Neutrophil (primary cell): Measurements from ENCODE around the gene SPG7.
"Not testable (repeated sequence)": the region's sequence is repeated elsewhere in the genome, so short reads cannot be mapped to it uniquely, and the experiment has no call there.

ENCODE experiments used
- H3K27ac ChIP-seq: fragments of 200-600 bp; sonication (generic); 2 replicates; pipeline ENCODE4 v1.5.1; 2016; ENCODE audit warnings: mild to moderate bottlenecking, moderate library complexity
- H3K27me3 ChIP-seq: fragments of 200-600 bp; sonication (generic); 2 replicates; pipeline ENCODE4 v1.6.0; 2016; ENCODE audit warnings: mild to moderate bottlenecking
- H3K36me3 ChIP-seq: fragments of 200-600 bp; sonication (generic); 2 replicates; pipeline ENCODE4 v1.5.1; 2017
- H3K4me1 ChIP-seq, 2 experiments: fragments of 200-600 bp in 1 of 2; sonication (generic) in 1 of 2; 1 replicate in 1 of 2; 2 replicates in 1 of 2; pipeline versions ENCODE4 v1.5.1 to v1.6.1; 2013 to 2016; ENCODE audit warnings: low read depth in 1 of 2, low read length in 1 of 2, mild to moderate bottlenecking in 1 of 2, moderate library complexity in 1 of 2; ENCODE audit not compliant: control insufficient read depth in 1 of 2, insufficient read depth in 1 of 2
- H3K4me3 ChIP-seq, 2 experiments: fragments of 200-600 bp in 1 of 2; sonication (generic) in 1 of 2; 1 replicate in 1 of 2; 2 replicates in 1 of 2; pipeline ENCODE4 v1.5.1; 2013 to 2016; ENCODE audit warnings: low read depth in 1 of 2, low read length in 1 of 2, mild to moderate bottlenecking in 1 of 2, moderate library complexity in 1 of 2
- H3K9me3 ChIP-seq: fragments of 200-600 bp; sonication (generic); 2 replicates; pipeline ENCODE4 v1.5.1; 2016
- TF ChIP-seq, protein P1 (sequence below): fragments of 200-600 bp; sonication (generic); IDR thresholded peaks from 2 replicates; pipeline ENCODE4 v1.5.1; 2016; ENCODE audit warnings: antibody characterized with exemption

SPG7 gene

DNA sequence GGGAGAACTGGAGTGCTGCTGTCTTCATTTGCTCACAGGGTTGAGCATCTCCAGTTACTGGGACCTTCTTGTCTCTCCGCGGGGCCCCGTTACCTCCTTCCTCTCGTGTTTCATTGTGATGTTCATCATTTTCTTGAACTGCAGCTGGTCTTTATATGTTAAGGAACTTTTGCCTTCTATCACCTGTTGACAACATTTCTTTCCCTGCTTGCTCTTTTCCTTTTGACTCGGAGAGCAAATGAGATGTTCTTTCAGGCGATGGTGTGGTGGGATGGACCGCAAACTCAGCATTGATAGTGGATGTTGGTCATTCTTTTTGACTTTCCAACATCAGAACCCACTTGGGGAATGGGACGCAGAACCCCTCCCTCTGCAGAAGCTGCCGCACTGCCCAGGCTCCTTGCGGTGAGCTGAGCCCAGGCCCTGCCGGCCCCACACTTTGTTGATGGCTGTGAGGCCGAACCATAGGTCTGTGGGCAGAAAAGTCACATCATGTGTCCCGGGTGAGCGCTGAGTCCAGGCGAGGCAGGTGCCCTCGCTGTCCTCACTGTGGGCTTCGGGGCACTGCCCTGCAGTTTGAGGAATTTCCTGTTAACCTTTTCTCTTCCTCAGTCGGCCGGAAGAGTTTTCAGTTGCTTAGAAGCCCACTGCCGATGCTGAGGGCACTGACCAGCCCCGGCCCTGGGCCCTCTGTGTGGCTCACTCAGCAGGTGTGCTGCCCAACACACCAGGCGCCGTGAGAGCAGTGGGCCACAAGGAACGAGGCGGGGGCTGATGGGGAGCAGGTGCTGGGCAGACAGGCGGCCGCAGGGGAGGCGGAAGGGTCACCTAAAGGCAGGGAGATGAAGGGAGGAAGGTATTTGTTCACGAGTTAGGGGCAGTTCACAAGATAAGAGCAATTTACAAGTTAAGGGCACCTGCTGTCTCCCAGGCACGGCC lies 59.7 kb downstream of the SPG7 start:
- Histone ChIP-seq H3K4me1 (peaks cover 18 to 25% of the 10 kb centered on the region in 2 experiments), H3K4me3 (no peak overlapping the region)
- TF ChIP-seq, protein P1, sequence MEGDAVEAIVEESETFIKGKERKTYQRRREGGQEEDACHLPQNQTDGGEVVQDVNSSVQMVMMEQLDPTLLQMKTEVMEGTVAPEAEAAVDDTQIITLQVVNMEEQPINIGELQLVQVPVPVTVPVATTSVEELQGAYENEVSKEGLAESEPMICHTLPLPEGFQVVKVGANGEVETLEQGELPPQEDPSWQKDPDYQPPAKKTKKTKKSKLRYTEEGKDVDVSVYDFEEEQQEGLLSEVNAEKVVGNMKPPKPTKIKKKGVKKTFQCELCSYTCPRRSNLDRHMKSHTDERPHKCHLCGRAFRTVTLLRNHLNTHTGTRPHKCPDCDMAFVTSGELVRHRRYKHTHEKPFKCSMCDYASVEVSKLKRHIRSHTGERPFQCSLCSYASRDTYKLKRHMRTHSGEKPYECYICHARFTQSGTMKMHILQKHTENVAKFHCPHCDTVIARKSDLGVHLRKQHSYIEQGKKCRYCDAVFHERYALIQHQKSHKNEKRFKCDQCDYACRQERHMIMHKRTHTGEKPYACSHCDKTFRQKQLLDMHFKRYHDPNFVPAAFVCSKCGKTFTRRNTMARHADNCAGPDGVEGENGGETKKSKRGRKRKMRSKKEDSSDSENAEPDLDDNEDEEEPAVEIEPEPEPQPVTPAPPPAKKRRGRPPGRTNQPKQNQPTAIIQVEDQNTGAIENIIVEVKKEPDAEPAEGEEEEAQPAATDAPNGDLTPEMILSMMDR: no peak

DNA sequence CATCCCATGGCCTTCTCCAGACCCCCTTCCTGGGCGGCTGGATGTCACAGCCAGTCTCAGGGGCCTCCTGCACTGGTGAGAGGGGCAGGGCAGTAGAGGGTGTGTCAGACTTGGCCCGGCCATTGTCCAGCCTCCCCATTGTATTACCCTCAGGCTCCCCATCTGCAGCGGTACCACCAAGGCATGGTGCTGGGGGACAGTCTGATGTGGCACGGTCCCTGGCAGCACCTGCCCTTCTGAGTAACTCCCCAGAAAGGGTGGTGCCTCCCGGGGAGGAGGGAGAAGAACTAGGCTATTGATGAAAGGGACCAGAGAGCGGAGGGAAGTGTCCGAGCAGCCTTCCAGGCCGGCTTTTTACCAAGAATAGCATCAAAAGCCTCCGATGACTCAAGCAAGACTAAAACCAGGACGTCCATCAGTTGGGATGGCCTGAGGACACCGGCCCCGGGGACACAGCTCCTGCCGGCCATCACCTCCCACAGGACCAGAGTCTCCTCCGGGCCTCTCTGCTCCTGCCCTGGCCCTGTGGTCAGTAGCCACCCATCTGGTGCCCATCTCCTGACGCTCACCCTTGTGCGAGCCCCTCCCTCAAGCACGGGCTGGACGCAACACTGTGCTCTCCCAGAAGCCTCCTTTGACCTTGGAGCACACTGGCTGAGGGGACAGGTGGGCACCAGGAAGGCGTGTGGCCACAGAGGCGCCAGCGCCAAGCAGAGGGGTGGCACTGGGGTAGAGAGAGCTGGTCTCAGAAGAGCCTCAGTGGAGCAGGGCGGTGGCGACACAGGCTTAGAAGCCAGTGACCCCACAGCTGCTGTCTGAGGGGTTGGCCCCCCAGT lies 61.5 kb downstream of the SPG7 start:
- Histone ChIP-seq H3K27ac (no peak overlapping the region), H3K4me1 (peaks cover 21 to 30% of the 10 kb centered on the region in 2 experiments), H3K27me3 (peaks cover 53% of the 10 kb centered on the region), H3K4me3 (no peak overlapping the region), H3K9me3 (no peaks in the 10 kb centered on the region), H3K36me3 (peaks cover under 1% of the 10 kb centered on the region)
- TF ChIP-seq, protein P1: no peak

More for the DNA sequence above, 59.7 kb downstream of the SPG7 start:
- Histone ChIP-seq H3K27me3 (peaks cover 35% of the 10 kb centered on the region), H3K9me3 (no peaks in the 10 kb centered on the region), H3K36me3 (peaks cover 19% of the 10 kb centered on the region), H3K27ac (no peak overlapping the region)

DNA sequence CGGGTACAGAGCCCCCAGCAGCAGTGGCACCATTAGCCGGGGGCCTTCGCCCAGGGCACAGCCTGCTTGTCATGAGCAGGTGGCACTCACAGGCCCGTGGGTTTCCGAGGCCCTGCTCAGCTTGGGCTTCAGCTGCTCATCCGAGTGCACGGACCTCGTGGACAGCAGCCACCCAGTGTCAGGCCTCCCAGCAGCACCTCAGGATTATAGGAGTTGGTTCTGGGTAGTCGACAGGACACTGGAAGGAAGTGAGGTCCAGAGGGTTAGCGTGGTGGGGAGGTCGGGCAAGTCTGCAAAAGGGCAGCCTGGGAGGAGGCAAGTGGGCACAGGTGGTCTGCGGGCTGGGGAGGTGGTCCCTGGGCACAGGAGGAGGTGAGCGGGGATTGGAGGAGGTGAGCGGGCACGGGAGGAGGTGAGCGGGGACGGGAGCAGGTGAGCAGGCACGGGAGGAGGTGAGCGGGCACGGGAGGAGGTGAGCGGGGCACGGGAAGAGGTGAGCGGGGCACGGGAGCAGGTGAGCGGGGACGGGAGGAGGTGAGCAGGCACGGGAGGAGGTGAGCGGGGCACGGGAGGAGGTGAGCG lies 62.2 kb downstream of the SPG7 start:
- Histone ChIP-seq H3K4me3 (no peak overlapping the region), H3K4me1 (peaks cover 23 to 25% of the 10 kb centered on the region in 2 experiments), H3K9me3 (no peaks in the 10 kb centered on the region), H3K27ac (no peak overlapping the region), H3K36me3 (no peaks in the 10 kb centered on the region), H3K27me3 (peaks cover 56% of the 10 kb centered on the region)
- TF ChIP-seq, protein P1: no peak

DNA sequence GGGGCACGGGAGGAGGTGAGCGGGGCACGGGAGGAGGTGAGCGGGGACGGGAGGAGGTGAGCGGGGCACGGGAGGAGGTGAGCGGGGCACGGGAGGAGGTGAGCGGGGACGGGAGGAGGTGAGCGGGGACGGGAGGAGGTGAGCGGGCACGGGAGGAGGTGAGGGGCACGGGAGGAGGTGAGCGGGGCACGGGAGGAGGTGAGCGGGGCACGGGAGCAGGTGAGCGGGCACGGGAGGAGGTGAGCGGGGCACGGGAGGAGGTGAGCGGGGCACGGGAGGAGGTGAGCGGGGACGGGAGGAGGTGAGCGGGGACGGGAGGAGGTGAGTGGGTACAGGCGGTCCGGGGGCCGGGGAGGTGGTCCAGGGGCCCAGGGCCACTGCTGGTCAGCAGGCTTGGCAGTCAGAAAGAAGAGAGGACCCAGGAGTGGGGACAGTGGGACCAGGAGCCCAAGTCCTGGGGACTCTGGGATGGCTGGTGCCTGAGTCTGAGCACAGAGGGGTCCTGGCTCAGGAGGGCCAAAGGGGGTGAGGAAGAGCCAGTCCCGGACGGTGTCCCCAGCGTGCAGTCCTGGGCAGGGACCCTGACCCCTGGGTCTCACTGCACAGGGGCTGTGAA lies 62.9 kb downstream of the SPG7 start:
- not testable (repeated sequence) for H3K27ac ChIP-seq, H3K4me3 ChIP-seq, H3K36me3 ChIP-seq, H3K9me3 ChIP-seq
- Histone ChIP-seq H3K27me3 (peaks cover 56% of the 10 kb centered on the region), H3K4me1 (peaks cover 16 to 19% of the 10 kb centered on the region in 2 experiments)

DNA sequence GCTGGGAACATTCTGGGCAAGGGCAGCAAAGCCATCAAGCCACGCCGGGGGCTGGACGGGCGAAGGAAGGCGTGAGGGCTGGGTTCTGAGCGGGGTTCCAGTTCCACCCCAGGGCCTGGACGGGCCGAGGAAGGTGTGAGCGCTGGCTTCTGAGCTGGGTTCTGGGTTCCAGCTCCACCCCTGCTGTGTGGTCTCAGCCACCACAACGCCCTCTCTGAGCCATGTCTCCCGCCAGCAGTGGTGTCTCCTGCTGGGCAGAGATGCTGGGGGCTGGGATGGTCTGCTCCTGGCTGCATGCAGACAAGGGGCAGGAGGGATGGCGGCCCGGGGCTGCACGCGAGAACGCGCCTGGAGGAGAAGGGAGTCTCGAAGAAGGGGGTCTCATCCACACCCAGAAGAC lies 63.4 kb downstream of the SPG7 start:
- H3K9me3 ChIP-seq: no peaks in the 10 kb centered on the region
- no peaks in the 10 kb centered on the region for H3K36me3 ChIP-seq
- H3K27ac ChIP-seq: no peak overlapping the region
- H3K27me3 ChIP-seq: peaks cover 56% of the 10 kb centered on the region
- peaks cover 15 to 17% of the 10 kb centered on the region in 2 experiments for H3K4me1 ChIP-seq
- TF ChIP-seq, protein P1: no peak
- H3K4me3 ChIP-seq: no peak overlapping the region
